ENCODE measurements around the gene KYAT1. TPM values are rescaled to one million over a fixed set of nuclear protein-coding genes. Genes with fewer than 3 reads are reported as not detected.

KYAT1 gene
- total and polyA plus RNA-seq, 8 donors, result 6.2 to 9.6 (median 7.2) TPM

DNA sequence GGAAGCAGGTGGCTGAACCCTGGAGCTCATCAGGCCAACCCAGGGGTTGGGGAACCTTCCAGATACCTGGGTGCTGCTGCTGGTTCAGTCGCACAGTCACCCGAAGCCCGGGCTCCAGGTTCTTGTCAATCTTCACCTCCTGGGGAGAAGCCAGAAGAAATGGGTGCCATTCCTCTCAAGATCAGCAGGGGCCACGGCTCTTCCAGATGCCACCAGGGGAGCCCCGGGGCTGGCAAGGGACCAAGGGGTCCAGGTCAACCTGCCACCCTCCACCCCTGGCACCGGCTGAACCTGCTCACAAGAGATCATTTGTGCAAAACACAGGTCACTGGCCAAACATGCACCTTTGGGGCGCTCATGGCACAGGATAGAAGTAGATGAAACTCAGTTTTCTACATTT lies 56.8 kb downstream of the KYAT1 start:
- DNase-seq (no peak), ATAC-seq (no peak)
- Histone ChIP-seq H3K27me3 (no peaks in the 10 kb centered on the region), H3K9me3 (no peaks in the 10 kb centered on the region), H3K4me3 (no peak overlapping the region), H3K27ac (no peak overlapping the region), H3K36me3 (peaks cover 0 to 74% of the 10 kb centered on the region in 2 donors), H3K4me1 (peaks cover 7 to 18% of the 10 kb centered on the region in 2 donors)
- intact Hi-C loops (cut with DNase I), result no loop called here
- TF ChIP-seq, protein P1, sequence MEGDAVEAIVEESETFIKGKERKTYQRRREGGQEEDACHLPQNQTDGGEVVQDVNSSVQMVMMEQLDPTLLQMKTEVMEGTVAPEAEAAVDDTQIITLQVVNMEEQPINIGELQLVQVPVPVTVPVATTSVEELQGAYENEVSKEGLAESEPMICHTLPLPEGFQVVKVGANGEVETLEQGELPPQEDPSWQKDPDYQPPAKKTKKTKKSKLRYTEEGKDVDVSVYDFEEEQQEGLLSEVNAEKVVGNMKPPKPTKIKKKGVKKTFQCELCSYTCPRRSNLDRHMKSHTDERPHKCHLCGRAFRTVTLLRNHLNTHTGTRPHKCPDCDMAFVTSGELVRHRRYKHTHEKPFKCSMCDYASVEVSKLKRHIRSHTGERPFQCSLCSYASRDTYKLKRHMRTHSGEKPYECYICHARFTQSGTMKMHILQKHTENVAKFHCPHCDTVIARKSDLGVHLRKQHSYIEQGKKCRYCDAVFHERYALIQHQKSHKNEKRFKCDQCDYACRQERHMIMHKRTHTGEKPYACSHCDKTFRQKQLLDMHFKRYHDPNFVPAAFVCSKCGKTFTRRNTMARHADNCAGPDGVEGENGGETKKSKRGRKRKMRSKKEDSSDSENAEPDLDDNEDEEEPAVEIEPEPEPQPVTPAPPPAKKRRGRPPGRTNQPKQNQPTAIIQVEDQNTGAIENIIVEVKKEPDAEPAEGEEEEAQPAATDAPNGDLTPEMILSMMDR (IDR thresholded peaks at IDR 0.05), result no peak

GRCh38 chr9:128823903-128824406 lies 57.8 kb downstream of the KYAT1 start:
- intact Hi-C loops (cut with DNase I), result no loop called here
- TF ChIP-seq, protein P1 (IDR thresholded peaks at IDR 0.05), result no peak
- no peaks in the 10 kb centered on the region for H3K9me3 ChIP-seq
- ATAC-seq, result no peak
- no peak for DNase-seq
- no peak overlapping the region for H3K4me3 ChIP-seq
- H3K36me3 ChIP-seq, result peaks cover 0 to 74% of the 10 kb centered on the region in 2 donors
- H3K27ac ChIP-seq, result no peak overlapping the region
- peaks cover 0 to 5% of the 10 kb centered on the region in 2 donors for H3K27me3 ChIP-seq
- H3K4me1 ChIP-seq, result peaks cover 11 to 22% of the 10 kb centered on the region in 2 donors

DNA sequence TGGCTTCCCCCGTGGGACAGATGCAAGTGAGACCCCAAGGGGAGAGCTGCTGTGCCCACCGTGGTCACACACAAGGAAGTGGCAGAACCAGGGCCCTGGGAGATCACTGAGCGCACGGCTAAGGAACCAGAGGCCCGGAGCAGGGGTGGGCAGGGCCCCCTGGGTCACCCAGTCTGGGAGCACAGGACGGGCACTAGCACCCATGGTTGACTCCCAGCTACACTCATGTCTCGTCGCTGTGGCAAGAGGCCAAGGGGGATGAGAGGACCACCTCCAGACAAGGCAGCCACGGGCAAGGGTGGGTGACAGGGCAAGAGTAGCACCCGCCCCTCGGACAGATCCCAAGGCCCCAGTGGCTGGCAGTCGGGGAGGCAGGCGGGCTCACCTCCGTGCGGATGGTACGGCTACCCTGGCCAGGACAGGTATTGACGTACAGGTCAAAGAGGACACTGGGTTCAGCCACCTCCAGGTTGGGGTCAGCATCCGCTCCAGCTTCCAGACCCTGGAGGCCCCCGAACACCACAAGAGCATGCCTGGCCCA lies 58.3 kb downstream of the KYAT1 start:
- no peak overlapping the region for H3K4me3 ChIP-seq
- intact Hi-C loops (cut with DNase I), result no loop called here

GRCh38 chr9:128822407-128823042 lies 59.2 kb downstream of the KYAT1 start:
- H3K9me3 ChIP-seq, result no peaks in the 10 kb centered on the region
- ATAC-seq, result no peak
- intact Hi-C loops (cut with DNase I), result no loop called here
- H3K4me3 ChIP-seq, result no peak overlapping the region
- H3K27ac ChIP-seq, result no peak overlapping the region
- peaks cover 5 to 12% of the 10 kb centered on the region in 2 donors for H3K4me1 ChIP-seq
- DNase-seq, result no peak
- H3K27me3 ChIP-seq, result peaks cover 0 to 7% of the 10 kb centered on the region in 2 donors
- peaks cover 0 to 68% of the 10 kb centered on the region in 2 donors for H3K36me3 ChIP-seq
- TF ChIP-seq, protein P1 (IDR thresholded peaks at IDR 0.05), result no peak

More for the DNA sequence above, 58.3 kb downstream of the KYAT1 start:
- Histone ChIP-seq H3K36me3 (peaks cover 0 to 74% of the 10 kb centered on the region in 2 donors), H3K4me1 (peaks cover 6 to 18% of the 10 kb centered on the region in 2 donors), H3K9me3 (no peaks in the 10 kb centered on the region), H3K27me3 (peaks cover 0 to 7% of the 10 kb centered on the region in 2 donors), H3K27ac (no peak overlapping the region)
- no peak for ATAC-seq
- no peak for DNase-seq
- TF ChIP-seq, protein P1 (IDR thresholded peaks at IDR 0.05), result no peak

DNA sequence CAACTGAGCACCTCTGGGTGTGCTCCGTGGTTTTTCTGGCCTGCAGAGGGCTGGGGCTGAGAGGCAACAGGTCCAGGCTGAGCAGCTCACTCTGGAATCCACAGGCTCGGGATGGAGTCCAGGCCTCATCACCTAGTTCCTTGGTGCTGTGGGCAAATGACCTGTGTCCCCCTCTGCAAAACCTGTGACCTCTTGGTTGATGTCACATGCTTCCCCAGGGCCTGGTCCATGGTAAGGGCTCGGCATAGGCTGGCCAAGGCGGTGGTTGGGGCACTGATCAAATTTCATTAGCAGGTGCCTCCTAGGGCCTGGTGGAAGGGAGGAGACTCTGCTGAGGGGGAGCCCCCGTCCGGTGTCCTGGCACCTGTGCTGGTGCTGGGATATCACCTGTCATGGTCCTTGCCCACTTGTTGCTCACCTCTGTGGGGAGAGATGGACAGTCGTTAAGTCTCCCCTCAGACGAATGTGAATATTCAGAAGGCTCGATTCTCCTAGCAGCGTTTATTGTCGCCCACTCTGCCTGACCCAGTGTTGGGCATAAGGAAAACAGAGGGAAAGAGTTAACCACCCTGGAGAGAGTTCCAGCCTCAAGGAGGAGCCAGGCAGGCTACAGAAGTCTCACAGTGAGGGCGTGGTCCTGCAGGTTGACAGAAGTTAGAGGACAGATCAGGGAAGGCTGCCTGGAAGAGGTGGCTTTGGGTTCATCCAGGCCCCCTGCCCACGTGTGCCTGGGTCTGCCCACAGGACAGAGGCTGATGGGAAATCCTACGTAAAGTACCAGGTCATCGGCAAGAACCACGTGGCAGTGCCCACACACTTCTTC lies 60.0 kb downstream of the KYAT1 start:
- intact Hi-C loops (cut with DNase I), result no loop called here
- peaks cover 0 to 7% of the 10 kb centered on the region in 2 donors for H3K27me3 ChIP-seq
- H3K4me3 ChIP-seq, result no peak overlapping the region
- no peaks in the 10 kb centered on the region for H3K9me3 ChIP-seq
- peaks cover 5 to 12% of the 10 kb centered on the region in 2 donors for H3K4me1 ChIP-seq
- H3K36me3 ChIP-seq, result peaks cover 0 to 61% of the 10 kb centered on the region in 2 donors
- no peak overlapping the region for H3K27ac ChIP-seq
- DNase-seq (no peak), ATAC-seq (no peak)
- TF ChIP-seq, protein P1 (IDR thresholded peaks at IDR 0.05), result no peak
